ENCODE data around the gene MEIS2. TPM values are rescaled to one million over a fixed set of nuclear protein-coding genes. Genes with fewer than 3 reads are reported as not detected.

MEIS2 gene
- total and polyA plus RNA-seq, 2 of the 13 experiments (the other 11 are each of a cell fraction or from before 2014, with no cell fraction given) = 10.7 to 12.4 TPM

GRCh38 chr15:37019479-37020433 lies 80.6 kb downstream of the MEIS2 start (continued):
- TF ChIP-seq, protein P1, sequence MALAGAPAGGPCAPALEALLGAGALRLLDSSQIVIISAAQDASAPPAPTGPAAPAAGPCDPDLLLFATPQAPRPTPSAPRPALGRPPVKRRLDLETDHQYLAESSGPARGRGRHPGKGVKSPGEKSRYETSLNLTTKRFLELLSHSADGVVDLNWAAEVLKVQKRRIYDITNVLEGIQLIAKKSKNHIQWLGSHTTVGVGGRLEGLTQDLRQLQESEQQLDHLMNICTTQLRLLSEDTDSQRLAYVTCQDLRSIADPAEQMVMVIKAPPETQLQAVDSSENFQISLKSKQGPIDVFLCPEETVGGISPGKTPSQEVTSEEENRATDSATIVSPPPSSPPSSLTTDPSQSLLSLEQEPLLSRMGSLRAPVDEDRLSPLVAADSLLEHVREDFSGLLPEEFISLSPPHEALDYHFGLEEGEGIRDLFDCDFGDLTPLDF (CRISPR knock-in tag; IDR thresholded peaks at IDR 0.05) = no peak
- TF ChIP-seq PAX8 (CRISPR knock-in tag; IDR thresholded peaks at IDR 0.05; ENCODE audit: borderline replicate concordance) (no peak), ZNF839 (CRISPR knock-in tag; IDR thresholded peaks at IDR 0.05; ENCODE audit: borderline replicate concordance) (no peak), ZNF567 (CRISPR knock-in tag; IDR thresholded peaks at IDR 0.05; ENCODE audit: borderline replicate concordance) (no peak), HNF4A (CRISPR knock-in tag; IDR thresholded peaks at IDR 0.05) (no peak), CBX1 (IDR thresholded peaks at IDR 0.05; ENCODE audit: low read depth) (no peak), FIP1L1 (IDR thresholded peaks at IDR 0.05; ENCODE audit: borderline replicate concordance, insufficient read depth, low read depth, low read length) (no peak), ZNF510 (CRISPR knock-in tag; IDR thresholded peaks at IDR 0.05; ENCODE audit: low read depth) (no peak), ERF (CRISPR knock-in tag; IDR thresholded peaks at IDR 0.05) (0 out of 2 replicates have a peak, but pooled peaks have one; percentile 43), ATF3 (CRISPR knock-in tag; IDR thresholded peaks at IDR 0.05) (no peak), POLR2G (IDR thresholded peaks at IDR 0.05; ENCODE audit: low read depth, low read length) (peak; percentile 36; the same call in 1 of the 2 replicates), MZF1 (CRISPR knock-in tag; IDR thresholded peaks at IDR 0.05; ENCODE audit: borderline replicate concordance) (no peak), XRCC5 (optimal IDR thresholded peaks at IDR 0.05; ENCODE audit: low read length) (peak; percentile 71), TSC22D2 (CRISPR knock-in tag; IDR thresholded peaks at IDR 0.05; ENCODE audit: borderline replicate concordance) (no peak), ZNF558 (CRISPR knock-in tag; IDR thresholded peaks at IDR 0.05; ENCODE audit: borderline replicate concordance) (no peak), ZNF878 (CRISPR knock-in tag; IDR thresholded peaks at IDR 0.05) (0 out of 2 replicates have a peak, but pooled peaks have one; percentile 40), ZNF263 (CRISPR knock-in tag; IDR thresholded peaks at IDR 0.05) (peak; percentile 52; the same call in 1 of the 2 replicates), RBFOX2 (IDR thresholded peaks at IDR 0.05; ENCODE audit: low read depth, low read length) (no peak), ZMYM4 (CRISPR knock-in tag; IDR thresholded peaks at IDR 0.05) (peak; percentile 83), ZNF550 (CRISPR knock-in tag; IDR thresholded peaks at IDR 0.05; ENCODE audit: borderline replicate concordance) (no peak)
- TF ChIP-seq, protein P2, sequence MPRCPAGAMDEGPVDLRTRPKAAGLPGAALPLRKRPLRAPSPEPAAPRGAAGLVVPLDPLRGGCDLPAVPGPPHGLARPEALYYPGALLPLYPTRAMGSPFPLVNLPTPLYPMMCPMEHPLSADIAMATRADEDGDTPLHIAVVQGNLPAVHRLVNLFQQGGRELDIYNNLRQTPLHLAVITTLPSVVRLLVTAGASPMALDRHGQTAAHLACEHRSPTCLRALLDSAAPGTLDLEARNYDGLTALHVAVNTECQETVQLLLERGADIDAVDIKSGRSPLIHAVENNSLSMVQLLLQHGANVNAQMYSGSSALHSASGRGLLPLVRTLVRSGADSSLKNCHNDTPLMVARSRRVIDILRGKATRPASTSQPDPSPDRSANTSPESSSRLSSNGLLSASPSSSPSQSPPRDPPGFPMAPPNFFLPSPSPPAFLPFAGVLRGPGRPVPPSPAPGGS (CRISPR knock-in tag; IDR thresholded peaks at IDR 0.05) = no peak
- TF ChIP-seq, protein P3, sequence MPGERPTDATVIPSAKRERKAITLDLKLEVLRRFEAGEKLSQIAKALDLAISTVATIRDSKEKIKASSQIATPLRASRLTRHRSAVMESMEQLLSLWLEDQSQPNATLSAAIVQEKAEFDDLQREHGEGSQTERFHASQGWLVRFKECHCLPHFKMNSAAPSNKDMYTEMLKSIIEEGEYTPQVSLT (CRISPR knock-in tag; IDR thresholded peaks at IDR 0.05; ENCODE audit: borderline replicate concordance, low read depth) = no peak
- TF ChIP-seq, protein P4, sequence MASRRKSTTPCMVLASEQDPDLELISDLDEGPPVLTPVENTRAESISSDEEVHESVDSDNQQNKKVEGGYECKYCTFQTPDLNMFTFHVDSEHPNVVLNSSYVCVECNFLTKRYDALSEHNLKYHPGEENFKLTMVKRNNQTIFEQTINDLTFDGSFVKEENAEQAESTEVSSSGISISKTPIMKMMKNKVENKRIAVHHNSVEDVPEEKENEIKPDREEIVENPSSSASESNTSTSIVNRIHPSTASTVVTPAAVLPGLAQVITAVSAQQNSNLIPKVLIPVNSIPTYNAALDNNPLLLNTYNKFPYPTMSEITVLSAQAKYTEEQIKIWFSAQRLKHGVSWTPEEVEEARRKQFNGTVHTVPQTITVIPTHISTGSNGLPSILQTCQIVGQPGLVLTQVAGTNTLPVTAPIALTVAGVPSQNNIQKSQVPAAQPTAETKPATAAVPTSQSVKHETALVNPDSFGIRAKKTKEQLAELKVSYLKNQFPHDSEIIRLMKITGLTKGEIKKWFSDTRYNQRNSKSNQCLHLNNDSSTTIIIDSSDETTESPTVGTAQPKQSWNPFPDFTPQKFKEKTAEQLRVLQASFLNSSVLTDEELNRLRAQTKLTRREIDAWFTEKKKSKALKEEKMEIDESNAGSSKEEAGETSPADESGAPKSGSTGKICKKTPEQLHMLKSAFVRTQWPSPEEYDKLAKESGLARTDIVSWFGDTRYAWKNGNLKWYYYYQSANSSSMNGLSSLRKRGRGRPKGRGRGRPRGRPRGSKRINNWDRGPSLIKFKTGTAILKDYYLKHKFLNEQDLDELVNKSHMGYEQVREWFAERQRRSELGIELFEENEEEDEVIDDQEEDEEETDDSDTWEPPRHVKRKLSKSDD (CRISPR knock-in tag; IDR thresholded peaks at IDR 0.05; ENCODE audit: low read depth) = no peak

Data from HepG2 (cell line).